ENCODE results near the gene KRT81. TPM values are rescaled to one million over a fixed set of nuclear protein-coding genes. Genes with fewer than 3 reads are reported as not detected.

Gene KRT81
- total and polyA plus RNA-seq, 2 of the 4 experiments (the other 2 are of a cell fraction) = under 0.01 to 0.05 TPM

DNA sequence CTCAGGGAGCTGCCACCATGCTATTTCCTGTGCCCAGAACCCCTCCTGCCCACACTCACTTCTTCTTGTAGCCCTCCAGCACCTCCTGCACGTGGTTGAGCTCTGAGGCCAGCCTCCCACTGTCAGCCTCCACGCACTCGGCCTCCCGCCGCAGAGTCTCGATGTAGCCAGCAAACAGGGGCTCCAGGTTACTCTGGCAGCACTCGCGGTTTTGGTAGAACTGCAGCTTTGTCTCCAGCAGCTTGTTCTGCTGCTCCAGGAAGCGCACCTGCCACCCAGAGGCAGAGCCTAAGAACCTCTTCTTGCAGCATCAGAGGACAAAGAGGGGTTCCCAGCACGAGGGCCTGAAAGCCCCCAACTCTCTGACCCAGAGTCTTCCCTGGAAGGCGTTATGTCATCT lies 27.8 kb upstream of the KRT81 start:
- no peak overlapping the region for H3K4me3 ChIP-seq (ENCODE audit: insufficient read depth, low read depth, low read length)
- no peaks in the 10 kb centered on the region for H3K79me1 ChIP-seq (ENCODE audit: low read depth in 1 of 2, low read length in 2 of 2)
- no peak overlapping the region for H2BK120ac ChIP-seq (ENCODE audit: low read depth, low read length)
- no peak overlapping the region for H3K9ac ChIP-seq (ENCODE audit: low read depth, low read length)
- H2AFZ ChIP-seq (replicated peaks; ENCODE audit: low read length, poor library complexity) = no peak overlapping the region
- H4K91ac ChIP-seq (ENCODE audit: insufficient read depth, low read depth, low read length) = no peak overlapping the region
- WGBS, 2 experiments (ENCODE audit: extremely low coverage in 2 of 2, insufficient read length in 1 of 2) = 62% methylated on average over 5 of the region's 11 CpGs; no CpG with 5 or more reads in 1 of the 2 experiments
- no peak overlapping the region for H3K4ac ChIP-seq (ENCODE audit: low read depth, low read length)
- no peaks in the 10 kb centered on the region for H3K9me1 ChIP-seq (ENCODE audit: insufficient read depth, low read length)
- H2AK9ac ChIP-seq (replicated peaks; ENCODE audit: low read depth, low read length, poor library complexity) = no peak overlapping the region
- H3K36me3 ChIP-seq (ENCODE audit: control insufficient read depth, insufficient read depth, low read length) = no peaks in the 10 kb centered on the region
- H2BK15ac ChIP-seq (ENCODE audit: low read depth, low read length) = no peak overlapping the region
- no peak overlapping the region for H3K14ac ChIP-seq (replicated peaks; ENCODE audit: low read depth, low read length)
- intact Hi-C loops (cut with micrococcal nuclease) = no loop called here
- no peak overlapping the region for H3K4me2 ChIP-seq (ENCODE audit: low read depth, low read length)
- no peak overlapping the region for H3K56ac ChIP-seq (ENCODE audit: extremely low read depth, insufficient read depth, low read length)
- in situ Hi-C loops (cut with MboI; ENCODE audit: low sequenced_read_pairs) = no loop called here
- no peaks in the 10 kb centered on the region for H3K9me3 ChIP-seq (ENCODE audit: control insufficient read depth, insufficient read depth, low read length)
- no peak overlapping the region for H2BK20ac ChIP-seq (ENCODE audit: low read depth, low read length)
- no TSS peak for BruUV-seq (replicated peaks)
- no peak overlapping the region for H2BK5ac ChIP-seq (ENCODE audit: low read depth, low read length, poor library complexity, severe bottlenecking)
- no peak overlapping the region for H3K23ac ChIP-seq (ENCODE audit: low read depth, low read length)
- no peak for TF ChIP-seq RFX5 (IDR thresholded peaks at IDR 0.05; ENCODE audit: low read depth, low read length)
- TF ChIP-seq MAFK (IDR thresholded peaks at IDR 0.05; ENCODE audit: low read depth, low read length) = no peak
- no peak for TF ChIP-seq SMC3 (IDR thresholded peaks at IDR 0.05; ENCODE audit: low read depth, low read length)
- no peak for TF ChIP-seq NFE2L2 (IDR thresholded peaks at IDR 0.05; ENCODE audit: low read depth, low read length)
- no peak for TF ChIP-seq MAZ (IDR thresholded peaks at IDR 0.05; ENCODE audit: borderline replicate concordance, low read depth, low read length)
- TF ChIP-seq, protein P1, sequence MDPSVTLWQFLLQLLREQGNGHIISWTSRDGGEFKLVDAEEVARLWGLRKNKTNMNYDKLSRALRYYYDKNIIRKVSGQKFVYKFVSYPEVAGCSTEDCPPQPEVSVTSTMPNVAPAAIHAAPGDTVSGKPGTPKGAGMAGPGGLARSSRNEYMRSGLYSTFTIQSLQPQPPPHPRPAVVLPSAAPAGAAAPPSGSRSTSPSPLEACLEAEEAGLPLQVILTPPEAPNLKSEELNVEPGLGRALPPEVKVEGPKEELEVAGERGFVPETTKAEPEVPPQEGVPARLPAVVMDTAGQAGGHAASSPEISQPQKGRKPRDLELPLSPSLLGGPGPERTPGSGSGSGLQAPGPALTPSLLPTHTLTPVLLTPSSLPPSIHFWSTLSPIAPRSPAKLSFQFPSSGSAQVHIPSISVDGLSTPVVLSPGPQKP (IDR thresholded peaks at IDR 0.05; ENCODE audit: borderline replicate concordance, low read depth, low read length) = no peak
- TF ChIP-seq, protein P2, sequence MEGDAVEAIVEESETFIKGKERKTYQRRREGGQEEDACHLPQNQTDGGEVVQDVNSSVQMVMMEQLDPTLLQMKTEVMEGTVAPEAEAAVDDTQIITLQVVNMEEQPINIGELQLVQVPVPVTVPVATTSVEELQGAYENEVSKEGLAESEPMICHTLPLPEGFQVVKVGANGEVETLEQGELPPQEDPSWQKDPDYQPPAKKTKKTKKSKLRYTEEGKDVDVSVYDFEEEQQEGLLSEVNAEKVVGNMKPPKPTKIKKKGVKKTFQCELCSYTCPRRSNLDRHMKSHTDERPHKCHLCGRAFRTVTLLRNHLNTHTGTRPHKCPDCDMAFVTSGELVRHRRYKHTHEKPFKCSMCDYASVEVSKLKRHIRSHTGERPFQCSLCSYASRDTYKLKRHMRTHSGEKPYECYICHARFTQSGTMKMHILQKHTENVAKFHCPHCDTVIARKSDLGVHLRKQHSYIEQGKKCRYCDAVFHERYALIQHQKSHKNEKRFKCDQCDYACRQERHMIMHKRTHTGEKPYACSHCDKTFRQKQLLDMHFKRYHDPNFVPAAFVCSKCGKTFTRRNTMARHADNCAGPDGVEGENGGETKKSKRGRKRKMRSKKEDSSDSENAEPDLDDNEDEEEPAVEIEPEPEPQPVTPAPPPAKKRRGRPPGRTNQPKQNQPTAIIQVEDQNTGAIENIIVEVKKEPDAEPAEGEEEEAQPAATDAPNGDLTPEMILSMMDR (conservative IDR thresholded peaks at IDR 0.05; ENCODE audit: low read depth, low read length) = no peak
- no peak overlapping the region for H4K5ac ChIP-seq (ENCODE audit: low read depth, low read length)
- H3K27ac ChIP-seq (ENCODE audit: insufficient read depth, low read length) = no peak overlapping the region
- H4K20me1 ChIP-seq (ENCODE audit: insufficient read depth, low read length) = no peaks in the 10 kb centered on the region
- H3K4me1 ChIP-seq (ENCODE audit: control insufficient read depth, insufficient read depth, low read length) = no peaks in the 10 kb centered on the region
- dilution Hi-C loops (cut with HindIII; ENCODE audit: low sequenced_read_pairs, unreplicated experiment) = no loop called here
- no peak overlapping the region for H2AK5ac ChIP-seq (ENCODE audit: low read depth, low read length)
- ChIA-PET CTCF (interaction anchor here (1.3 kb wide), 1 partner anchor 9 kb away, joined by 3 read pairs; no protein-coding TSS in a partner anchor), POLR2A (ENCODE audit: unreplicated experiment) (no interaction called here)
- DNase-seq (no peak), ATAC-seq (ENCODE audit: low read depth) (no peak)
- H3K18ac ChIP-seq (ENCODE audit: low read depth, low read length) = no peak overlapping the region
- no peak overlapping the region for H4K8ac ChIP-seq (ENCODE audit: low read depth in 2 of 2, low read length in 2 of 2)
- peaks cover 82% of the 10 kb centered on the region for H3K27me3 ChIP-seq (ENCODE audit: control insufficient read depth, insufficient read depth, low read length)

Measured in IMR-90 (cell line).